SK-N-SH treated with all-trans-retinoic acid at 6 μM for 48 hours (cell line): Measurements from ENCODE around the gene P2RY6.

Experiments
- ARNTL ChIP-seq: fragments of 450-650 bp; formaldehyde crosslinking; IDR thresholded peaks from 2 replicates; pipeline ENCODE4 v1.5.0; 2020; ENCODE audit warnings: low read depth, mild to moderate bottlenecking, moderate library complexity, borderline replicate concordance
- ZC3H10 ChIP-seq: fragments of 250-450 bp; sonication (Bioruptor Pico); IDR thresholded peaks from 2 replicates; pipeline ENCODE4 v1.5.1; 2021; ENCODE audit warnings: mild to moderate bottlenecking, moderate library complexity
- ZNF8 ChIP-seq: fragments of 450-650 bp; formaldehyde crosslinking; IDR thresholded peaks from 2 replicates; pipeline ENCODE4 v1.5.0; 2020; ENCODE audit warnings: mild to moderate bottlenecking, moderate library complexity

DNA sequence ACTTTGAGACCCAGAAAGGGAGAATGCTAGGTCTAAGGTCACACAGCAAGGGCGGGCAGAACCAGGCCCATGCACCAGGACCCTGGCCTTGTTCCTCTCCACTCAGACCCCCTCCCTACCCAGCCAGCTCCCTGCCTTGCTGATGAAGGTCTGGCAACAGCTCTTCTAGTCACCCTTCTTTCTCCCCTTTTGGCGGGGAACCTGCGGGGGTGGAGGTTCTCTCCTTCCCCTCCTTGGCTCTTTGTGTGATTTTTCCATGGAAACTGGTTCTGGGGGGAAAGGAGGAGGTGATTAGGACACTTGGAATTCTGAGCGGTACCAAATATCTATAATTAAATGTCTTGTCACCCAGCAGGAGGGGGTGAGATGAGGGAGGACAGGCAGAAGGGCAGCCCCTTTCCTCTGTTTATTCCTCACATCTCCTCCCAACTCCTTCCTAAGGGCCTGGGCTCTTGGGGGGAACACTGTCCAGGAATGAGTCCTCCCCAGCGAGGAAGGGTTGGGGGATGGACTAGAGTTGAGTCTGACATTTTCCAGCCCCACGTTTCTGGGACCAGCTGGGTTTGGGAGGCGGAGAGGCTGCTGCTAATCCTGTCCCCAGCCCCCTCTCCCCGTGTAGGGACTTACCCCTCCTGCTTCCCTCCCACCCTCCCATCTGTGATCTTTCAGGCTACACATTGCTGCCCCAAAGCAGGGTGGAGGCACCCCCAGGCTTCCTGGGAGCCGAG is 43.3 kb downstream of the P2RY6 start:
- TF ChIP-seq ARNTL (CRISPR knock-in tag), result no peak
- no peak for TF ChIP-seq ZNF8 (CRISPR knock-in tag)
- no peak for TF ChIP-seq ZC3H10 (CRISPR knock-in tag)
